SK-N-SH (cell line): ENCODE measurements around the gene MRPL24. TPM values are rescaled to one million over a fixed set of nuclear protein-coding genes. Genes with fewer than 3 reads are reported as not detected.

ENCODE experiments used
- CTCF ChIA-PET: fragments of 300-600, 350-600 bp; formaldehyde crosslinking; extraction: SDS; loops from one replicate; lab custom pipeline; 2021; lab: Yijun Ruan, JAX
- POLR2A ChIA-PET: fragments of 350-600 bp; sonication (Branson Sonifier 250); formaldehyde crosslinking; extraction: SDS; loops from one replicate; lab custom pipeline; 2020; ENCODE audit warnings: antibody characterized with exemption, inconsistent platforms; lab: Yijun Ruan, JAX
- DNase-seq: peaks from one replicate; pipeline ENCODE4 v3.0.0; 2012
- H2AFZ ChIP-seq: fragments of 200-600 bp; sonication (generic); 2 replicates; pipeline ENCODE4 v1.8.1; 2016; ENCODE audit warnings: antibody characterized with exemption, mild to moderate bottlenecking, low read depth
- H3F3A ChIP-seq: fragments of 200-600 bp; sonication (generic); replicated peaks from 2 replicates; pipeline ENCODE3; 2016; ENCODE audit warnings: antibody characterized with exemption, mild to moderate bottlenecking; ENCODE audit not compliant: insufficient read depth
- H3K27ac ChIP-seq, 2 experiments: fragments of 200-500 bp in 1 of 2; fragments of 200-600 bp in 1 of 2; sonication (Bioruptor generic) in 1 of 2; sonication (generic), shearing (Covaris generic) in 1 of 2; 2 replicates each; pipeline versions ENCODE4 v1.5.1 to v1.6.1; 2014 to 2016; ENCODE audit warnings: low read depth in 2 of 2, inconsistent platforms in 1 of 2, low read length in 1 of 2, mild to moderate bottlenecking in 1 of 2, mixed read lengths in 1 of 2
- H3K27me3 ChIP-seq: fragments of 200-600 bp; sonication (generic), shearing (Covaris generic); 2 replicates; pipeline ENCODE4 v1.6.1; 2016; ENCODE audit warnings: mixed run types; ENCODE audit not compliant: insufficient read depth
- H3K36me3 ChIP-seq, 2 experiments: fragments of 200-500 bp in 1 of 2; fragments of 200-600 bp in 1 of 2; sonication (Bioruptor generic) in 1 of 2; sonication (generic) in 1 of 2; replicated peaks in 1 of 2; 2 replicates each; pipeline versions ENCODE3 to v1.5.1; 2014 to 2016; ENCODE audit warnings: low read length in 1 of 2, mild to moderate bottlenecking in 1 of 2; ENCODE audit not compliant: insufficient read depth in 2 of 2, control insufficient read depth in 1 of 2
- H3K4me1 ChIP-seq, 2 experiments: fragments of 200-500 bp in 1 of 2; fragments of 200-600 bp in 1 of 2; sonication (Bioruptor generic) in 1 of 2; sonication (generic), shearing (Covaris generic) in 1 of 2; 2 replicates each; pipeline versions ENCODE4 v1.5.1 to v1.6.1; 2014 to 2016; ENCODE audit warnings: low read depth in 1 of 2, low read length in 1 of 2, mixed run types in 1 of 2; ENCODE audit not compliant: insufficient read depth in 2 of 2, control insufficient read depth in 1 of 2
- H3K4me2 ChIP-seq: fragments of 200-600 bp; sonication (generic), shearing (Covaris generic); 2 replicates; pipeline ENCODE4 v1.6.1; 2017; ENCODE audit warnings: mixed run types
- H3K4me3 ChIP-seq, 2 experiments: fragments of 200-500 bp in 1 of 2; fragments of 200-600 bp in 1 of 2; sonication (Bioruptor generic) in 1 of 2; sonication (generic), shearing (Covaris generic) in 1 of 2; 2 replicates each; pipeline versions ENCODE4 v1.5.1 to v1.8.1; 2014 to 2016; ENCODE audit warnings: low read depth in 2 of 2, inconsistent platforms in 1 of 2, low read length in 1 of 2, mild to moderate bottlenecking in 1 of 2, mixed read lengths in 1 of 2, moderate library complexity in 1 of 2
- H3K79me2 ChIP-seq: fragments of 200-600 bp; sonication (generic); 2 replicates; pipeline ENCODE4 v1.8.1; 2017; ENCODE audit warnings: mild to moderate bottlenecking; ENCODE audit not compliant: insufficient read depth
- H3K9ac ChIP-seq: fragments of 200-600 bp; sonication (generic); 2 replicates; pipeline ENCODE4 v1.6.1; 2017; ENCODE audit warnings: mixed run types
- H3K9me2 ChIP-seq: fragments of 200-600 bp; sonication (generic); 2 replicates; pipeline ENCODE4 v1.6.1; 2017; ENCODE audit warnings: mixed run types
- H3K9me3 ChIP-seq: fragments of 200-600 bp; sonication (generic); 2 replicates; pipeline ENCODE4 v1.6.1; 2017; ENCODE audit warnings: mixed run types, mild to moderate bottlenecking, moderate library complexity
- H4K20me1 ChIP-seq: fragments of 200-600 bp; sonication (generic); 2 replicates; pipeline ENCODE4 v1.6.1; 2017; ENCODE audit warnings: mild to moderate bottlenecking, mixed run types; ENCODE audit not compliant: insufficient read depth
- CTCF ChIP-seq: fragments of 200-600 bp; sonication (generic); IDR thresholded peaks from 2 replicates; pipeline ENCODE4 v1.6.1; 2017; ENCODE audit warnings: antibody characterized with exemption, mild to moderate bottlenecking, moderate library complexity
- FOXM1 ChIP-seq: IDR thresholded peaks from 2 replicates; pipeline ENCODE4 v1.4.0; 2012; ENCODE audit warnings: low read depth, mild to moderate bottlenecking
- MEF2A ChIP-seq: IDR thresholded peaks from 2 replicates; pipeline ENCODE4 v1.4.0; 2012; ENCODE audit warnings: low read depth, borderline replicate concordance
- MXI1 ChIP-seq: IDR thresholded peaks from 2 replicates; pipeline ENCODE4 v1.6.1; 2012; ENCODE audit warnings: mild to moderate bottlenecking, low read depth, low read length, improper control_type of control experiment
- NFIC ChIP-seq: IDR thresholded peaks from 2 replicates; pipeline ENCODE4 v1.4.0; 2012; ENCODE audit warnings: borderline replicate concordance
- PBX3 ChIP-seq: IDR thresholded peaks from 2 replicates; pipeline ENCODE4; 2012
- POLR2AphosphoS5 ChIP-seq: IDR thresholded peaks from 2 replicates; pipeline ENCODE4 v1.6.1; 2012; ENCODE audit warnings: low read depth, low read length
- RAD21 ChIP-seq: IDR thresholded peaks from 2 replicates; pipeline ENCODE4 v1.6.1; 2012; ENCODE audit warnings: mild to moderate bottlenecking, low read length
- RCOR1 ChIP-seq: fragments of 150-350 bp; IDR thresholded peaks from 2 replicates; pipeline ENCODE4 v1.6.1; 2017; ENCODE audit warnings: antibody characterized with exemption, low read length
- RXRA ChIP-seq: IDR thresholded peaks from 2 replicates; pipeline ENCODE4 v1.4.0; 2012; ENCODE audit warnings: low read depth, mild to moderate bottlenecking, borderline replicate concordance
- TCF12 ChIP-seq: IDR thresholded peaks from 2 replicates; pipeline ENCODE4 v1.4.0; 2012
- TEAD4 ChIP-seq: IDR thresholded peaks from 2 replicates; pipeline ENCODE4 v1.4.0; 2012; ENCODE audit warnings: mild to moderate bottlenecking, borderline replicate concordance; ENCODE audit not compliant: insufficient read depth
- USF1 ChIP-seq: IDR thresholded peaks from 2 replicates; pipeline ENCODE4 v1.4.0; 2012; ENCODE audit warnings: low read depth, borderline replicate concordance
- YY1 ChIP-seq: IDR thresholded peaks from 2 replicates; pipeline ENCODE4 v1.4.0; 2012; ENCODE audit warnings: low read depth, mild to moderate bottlenecking
- WGBS: methylation state at CpG from one replicate; pipeline ENCODE4 v1.1.6; 2017; ENCODE audit warnings: low lambda C conversion rate; 5-methylcytosine and 5-hydroxymethylcytosine counted together
- polyA plus RNA-seq, 3 experiments: library from polyadenylated mRNA; depleted of rRNA; stranded (reverse); fragments of >200 nt; gene quantifications; 2 replicates each; pipeline ENCODE4 v1.2.3, GENCODE V29; 2012
- TF ChIP-seq, protein P1 (sequence below): IDR thresholded peaks from 2 replicates; pipeline ENCODE4 v1.4.0; 2012; ENCODE audit warnings: low read depth, borderline replicate concordance

Gene MRPL24
- polyA plus RNA-seq, 1 of the 3 experiments (the other 2 are of a cell fraction): 149 TPM

DNA sequence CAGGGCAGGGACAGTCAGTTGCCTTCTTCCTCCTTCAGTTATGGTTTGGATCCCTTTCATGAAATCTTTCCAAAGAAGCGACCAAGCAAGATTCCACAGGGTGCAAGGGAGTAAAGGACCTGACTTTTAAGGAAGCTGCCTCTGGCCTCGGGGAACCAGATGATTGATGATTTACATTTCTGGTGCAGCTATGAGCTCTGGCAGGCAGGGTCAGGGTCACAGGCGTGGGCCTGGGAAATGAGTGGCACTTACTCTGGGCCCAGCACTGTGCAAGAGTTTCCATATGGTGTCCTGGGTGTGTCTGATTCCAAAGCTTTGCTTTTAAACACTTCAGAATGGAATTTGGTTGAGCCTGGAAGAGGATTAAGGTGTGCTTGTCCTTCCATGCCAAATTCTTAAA, 28.3 kb downstream of the MRPL24 start:
- Histone ChIP-seq H3K9me2 (no peaks in the 10 kb centered on the region), H2AFZ (no peak overlapping the region), H3K4me3 (no peak overlapping the region), H4K20me1 (no peaks in the 10 kb centered on the region), H3K4me1 (peaks cover 36 to 55% of the 10 kb centered on the region in 2 experiments; a peak in 3 of 4 replicates), H3K4me2 (no peak overlapping the region), H3K27ac (peak overlapping the region in 1 of 2 experiments; percentile 98; a peak in 2 of 4 replicates), H3K9ac (no peak overlapping the region), H3K27me3 (no peaks in the 10 kb centered on the region), H3K36me3 (peaks cover 0 to 4% of the 10 kb centered on the region in 2 experiments), H3K9me3 (no peaks in the 10 kb centered on the region), H3F3A (peaks cover 42% of the 10 kb centered on the region), H3K79me2 (no peaks in the 10 kb centered on the region)
- CTCF ChIA-PET: interaction anchor here (1.2 to 45.5 kb wide), 7 partner anchors 3 to 201 kb away, joined by 7 to 2702 read pairs (median 7); partner anchors contain the start of genes CRABP2, ISG20L2, METTL25B and NES
- 61% methylated on average over 3 of the region's 3 CpGs for WGBS
- POLR2A ChIA-PET: interaction anchor here (1.1 to 2.6 kb wide), 2 partner anchors 9 to 13 kb away, joined by 3 to 7 read pairs; no protein-coding TSS in a partner anchor
- TF ChIP-seq PBX3 (0 out of 2 replicates have a peak, but pooled peaks have one; percentile 17), CTCF (no peak), RXRA (no peak), MEF2A (no peak), TEAD4 (no peak)
- no peak for DNase-seq

DNA sequence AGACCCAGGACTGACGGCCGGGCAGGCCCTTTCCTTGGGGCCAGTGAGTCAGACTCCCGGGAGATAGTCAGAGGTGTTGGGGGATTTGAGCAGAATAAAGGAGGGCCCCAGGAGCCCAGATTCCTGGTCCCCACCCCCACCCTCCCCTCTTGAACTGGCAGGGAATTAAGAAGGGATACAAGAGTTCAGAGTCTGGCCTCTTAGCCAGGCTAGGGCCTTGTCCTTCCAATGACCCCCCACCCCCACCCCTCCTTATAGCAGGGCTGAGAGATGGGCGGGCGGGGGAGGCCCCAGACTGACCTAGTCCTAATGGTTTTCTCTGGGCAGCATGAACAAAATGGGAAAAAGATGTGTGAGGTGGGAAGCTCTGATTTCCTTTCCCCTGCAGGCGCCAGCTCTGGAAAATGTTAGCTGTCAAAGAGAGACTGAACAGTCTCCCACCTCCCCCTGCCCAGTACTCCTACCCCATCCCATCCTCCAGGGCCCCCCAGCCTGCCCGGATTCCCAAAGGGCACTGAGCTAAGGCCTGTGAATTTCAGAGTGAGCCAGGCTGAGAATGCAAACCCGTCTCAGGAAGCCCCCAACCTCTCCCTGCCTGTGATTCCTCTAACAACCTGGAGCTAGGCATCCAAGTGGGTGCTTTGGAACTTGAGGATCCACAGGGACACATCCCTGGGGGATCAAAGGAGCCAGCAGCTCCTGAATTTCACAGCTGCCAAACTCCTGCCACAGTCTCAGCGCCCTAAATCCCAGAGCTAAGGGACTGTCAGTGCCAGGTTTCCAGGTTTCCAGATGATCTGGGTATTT, 29.7 kb downstream of the MRPL24 start:
- H4K20me1 ChIP-seq: no peaks in the 10 kb centered on the region
- H3K27me3 ChIP-seq: no peaks in the 10 kb centered on the region
- peak overlapping the region; percentile 43 to 98; a peak in 3 of 4 replicates for H3K27ac ChIP-seq
- H3K4me1 ChIP-seq: peaks cover 50 to 65% of the 10 kb centered on the region in 2 experiments; a peak in 3 of 4 replicates
- H3K4me3 ChIP-seq: no peak overlapping the region
- no peaks in the 10 kb centered on the region for H3K9me2 ChIP-seq
- ChIA-PET POLR2A (interaction anchor here (0.8 to 2.6 kb wide), 10 partner anchors 10 to 202 kb away, joined by 3 to 12 read pairs (median 6); partner anchors contain the start of genes ISG20L2 and METTL25B), CTCF (interaction anchor here (1.0 to 45.5 kb wide), 13 partner anchors 4 to 217 kb away, joined by 3 to 2702 read pairs (median 6); partner anchors contain the start of genes CRABP2, ISG20L2, METTL25B and NES)
- peak overlapping the region; percentile 63; the same call in 1 of the 2 replicates for H3K4me2 ChIP-seq
- no peaks in the 10 kb centered on the region for H3K9me3 ChIP-seq
- H3K36me3 ChIP-seq: no peaks in the 10 kb centered on the region
- H3F3A ChIP-seq: peaks cover 44% of the 10 kb centered on the region
- no peak overlapping the region for H2AFZ ChIP-seq
- WGBS: 24% methylated on average over 9 of the region's 9 CpGs
- H3K79me2 ChIP-seq: no peaks in the 10 kb centered on the region
- H3K9ac ChIP-seq: no peak overlapping the region
- peak; percentile 83 for DNase-seq
- no peak for TF ChIP-seq USF1
- peak; percentile 89 for TF ChIP-seq RCOR1
- TF ChIP-seq POLR2AphosphoS5: peak; percentile 83
- no peak for TF ChIP-seq MEF2A
- no peak for TF ChIP-seq YY1
- TF ChIP-seq, protein P1, sequence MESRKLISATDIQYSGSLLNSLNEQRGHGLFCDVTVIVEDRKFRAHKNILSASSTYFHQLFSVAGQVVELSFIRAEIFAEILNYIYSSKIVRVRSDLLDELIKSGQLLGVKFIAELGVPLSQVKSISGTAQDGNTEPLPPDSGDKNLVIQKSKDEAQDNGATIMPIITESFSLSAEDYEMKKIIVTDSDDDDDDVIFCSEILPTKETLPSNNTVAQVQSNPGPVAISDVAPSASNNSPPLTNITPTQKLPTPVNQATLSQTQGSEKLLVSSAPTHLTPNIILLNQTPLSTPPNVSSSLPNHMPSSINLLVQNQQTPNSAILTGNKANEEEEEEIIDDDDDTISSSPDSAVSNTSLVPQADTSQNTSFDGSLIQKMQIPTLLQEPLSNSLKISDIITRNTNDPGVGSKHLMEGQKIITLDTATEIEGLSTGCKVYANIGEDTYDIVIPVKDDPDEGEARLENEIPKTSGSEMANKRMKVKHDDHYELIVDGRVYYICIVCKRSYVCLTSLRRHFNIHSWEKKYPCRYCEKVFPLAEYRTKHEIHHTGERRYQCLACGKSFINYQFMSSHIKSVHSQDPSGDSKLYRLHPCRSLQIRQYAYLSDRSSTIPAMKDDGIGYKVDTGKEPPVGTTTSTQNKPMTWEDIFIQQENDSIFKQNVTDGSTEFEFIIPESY: 0 out of 2 replicates have a peak, but pooled peaks have one; percentile 17
- TF ChIP-seq MXI1: peak; percentile 33; the same call in 1 of the 2 replicates
- TF ChIP-seq FOXM1: no peak
- TF ChIP-seq CTCF: no peak
- TF ChIP-seq RXRA: peak; percentile 88; the same call in 1 of the 2 replicates
- no peak for TF ChIP-seq RAD21
- peak; percentile 97 for TF ChIP-seq TCF12
- peak; percentile 38; the same call in 1 of the 2 replicates for TF ChIP-seq NFIC
